NCI-H526 (cell line): ENCODE data around the gene CCDC33.
A peak's percentile ranks its signal among the peaks of the same experiment; 100 is the strongest.

Experiments
- DNase-seq, 2 experiments: peaks; one replicate each; lab custom pipeline; 2025; lab: John Stamatoyannopoulos, UW

Gene CCDC33

GRCh38 chr15:74235962-74236361 is at the start of gene CCDC33:
Gene CCDC33, plus strand, starts transcription at chr15:74236326. Its CDS starts 394 bp downstream, at chr15:74236720.
- DNase-seq = peak; percentile 57 to 87

GRCh38 chr15:74188216-74188615 is 47.9 kb upstream of the CCDC33 start:
- no peak for DNase-seq

- DNase-seq = no peak
Observed at GRCh38 chr15:74191798-74192197, 44.3 kb upstream of the CCDC33 start.

GRCh38 chr15:74192751-74193150 is 43.4 kb upstream of the CCDC33 start:
- DNase-seq = no peak

- DNase-seq = no peak
Observed at GRCh38 chr15:74193299-74193718, 42.8 kb upstream of the CCDC33 start.

GRCh38 chr15:74193905-74194304 is 42.2 kb upstream of the CCDC33 start:
- DNase-seq = no peak

GRCh38 chr15:74194572-74195559 is 41.3 kb upstream of the CCDC33 start:
- no peak for DNase-seq

- no peak for DNase-seq
Observed at GRCh38 chr15:74196175-74196574, 40.0 kb upstream of the CCDC33 start.

- no peak for DNase-seq
Observed at GRCh38 chr15:74197176-74197965, 38.8 kb upstream of the CCDC33 start.

GRCh38 chr15:74199297-74199652 is 36.9 kb upstream of the CCDC33 start:
- no peak for DNase-seq

- DNase-seq = no peak
Observed at GRCh38 chr15:74200412-74200815, 35.7 kb upstream of the CCDC33 start.

- DNase-seq = no peak
Observed at GRCh38 chr15:74200871-74201419, 35.2 kb upstream of the CCDC33 start.

GRCh38 chr15:74201710-74202420 is 34.3 kb upstream of the CCDC33 start:
- no peak for DNase-seq

GRCh38 chr15:74202452-74203401 is 33.4 kb upstream of the CCDC33 start, which contains the start of gene STRA6:
Gene STRA6, minus strand, starts transcription at chr15:74202787. Its CDS starts 520 bp downstream, at chr15:74202267.
- DNase-seq = peak; percentile 53 to 84

- DNase-seq = no peak
Observed at GRCh38 chr15:74203914-74204431, 32.2 kb upstream of the CCDC33 start.

GRCh38 chr15:74205582-74205947 is 30.6 kb upstream of the CCDC33 start:
- no peak for DNase-seq

GRCh38 chr15:74206801-74207281 is 29.3 kb upstream of the CCDC33 start:
- no peak for DNase-seq

- no peak for DNase-seq
Observed at GRCh38 chr15:74207652-74208440, 28.3 kb upstream of the CCDC33 start.

GRCh38 chr15:74208496-74208895 is 27.6 kb upstream of the CCDC33 start:
- no peak for DNase-seq
